ENCODE results near the gene DPF3.
A peak's percentile ranks its signal among the peaks of the same experiment; 100 is the strongest.

Gene DPF3

DNA sequence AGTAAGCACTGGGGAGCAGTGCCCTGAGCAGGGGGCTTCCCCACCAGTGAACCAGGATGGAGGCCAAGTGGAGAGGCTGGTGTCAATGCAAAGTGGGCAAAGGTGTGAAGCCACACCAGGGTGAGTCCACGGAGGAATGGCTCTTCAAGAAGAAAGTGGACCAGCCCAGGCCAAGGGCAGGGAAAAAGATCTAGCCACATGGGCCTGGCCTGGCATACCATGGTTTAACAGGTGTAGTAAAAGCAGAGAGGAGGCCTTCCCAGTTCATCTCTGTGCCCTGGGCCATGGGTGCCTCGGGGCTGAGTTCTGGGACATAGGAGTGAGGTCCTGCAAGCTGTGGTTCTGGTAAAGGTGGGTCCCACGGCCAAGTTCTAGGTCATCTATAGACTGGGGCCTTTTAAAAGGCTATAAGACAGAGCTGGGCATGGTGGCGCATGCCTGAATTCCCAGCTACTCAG lies 153.4 kb downstream of the DPF3 start:
- DNase-seq = no peak

DNA sequence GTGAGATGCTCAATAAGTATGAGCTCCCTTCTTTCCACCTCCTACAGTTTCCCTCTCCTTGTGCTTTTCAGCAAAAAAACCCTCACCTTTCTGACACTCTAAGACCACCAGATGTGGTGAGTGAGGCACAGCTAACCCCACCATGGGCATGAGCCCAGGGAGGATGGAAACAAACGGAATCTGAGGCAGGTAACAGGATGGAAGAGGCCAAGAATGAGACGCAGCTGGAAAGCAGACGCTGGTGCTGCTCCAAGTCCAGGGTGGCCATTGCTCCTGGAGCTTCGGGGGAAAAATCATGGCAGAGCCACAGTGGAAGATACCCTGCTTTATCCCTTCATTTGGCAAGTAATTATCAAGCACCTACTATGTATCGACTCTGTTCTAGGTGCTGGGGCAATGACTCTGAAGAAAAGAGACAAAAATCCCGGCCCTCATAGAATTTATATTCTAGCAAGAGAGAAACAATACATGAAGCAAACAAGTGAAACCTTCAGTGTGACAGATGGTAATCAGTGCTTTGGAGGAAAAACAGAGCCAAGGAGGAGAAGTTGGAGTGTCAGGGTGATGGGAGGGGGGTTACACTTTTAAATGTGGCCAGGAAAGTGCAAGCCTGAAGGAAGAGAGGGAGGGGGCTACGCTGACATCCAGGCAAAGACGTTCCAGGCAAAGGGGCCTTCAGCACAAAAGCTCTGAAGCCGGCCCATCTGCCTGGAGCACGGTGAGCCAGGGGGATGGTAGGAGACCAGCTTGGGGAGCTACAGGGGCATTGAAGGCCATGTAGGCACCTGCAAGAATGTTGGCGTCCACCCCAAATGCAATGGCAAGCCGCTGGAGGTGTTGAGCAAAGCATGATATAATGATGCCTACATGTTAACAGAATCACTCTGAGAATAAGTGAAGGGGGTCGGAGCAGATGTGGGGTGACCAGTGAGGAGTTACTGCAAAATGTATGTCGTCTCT lies 154.2 kb downstream of the DPF3 start:
- DNase-seq = peak in 1 of 14 donors; percentile 54

DNA sequence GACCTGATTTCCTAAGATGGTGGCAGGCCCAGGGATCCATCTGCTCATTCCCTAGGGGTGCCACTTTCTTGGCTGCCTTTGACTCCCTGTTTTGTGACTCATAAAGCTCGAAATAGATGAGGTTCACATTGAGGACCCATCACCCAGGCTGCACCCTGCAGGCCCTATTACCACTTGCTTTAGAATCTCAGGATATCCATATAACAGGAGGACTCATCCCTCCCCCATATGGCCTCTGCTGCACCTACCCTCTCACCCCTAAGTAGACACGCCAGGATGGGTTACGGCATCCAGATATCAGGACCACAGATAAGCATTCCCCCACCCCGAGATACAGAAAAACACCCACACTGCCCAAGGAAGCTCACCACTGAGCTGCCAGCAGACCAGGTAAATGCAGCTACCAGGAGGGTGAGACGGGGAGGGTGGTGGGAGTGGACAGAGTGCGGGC lies 155.7 kb downstream of the DPF3 start:
- peak in 1 of 14 donors; percentile 65 for DNase-seq

- peak in 1 of 14 donors; percentile 61 for DNase-seq
Measured at GRCh38 chr14:72737560-72737943, 156.3 kb downstream of the DPF3 start.

DNA sequence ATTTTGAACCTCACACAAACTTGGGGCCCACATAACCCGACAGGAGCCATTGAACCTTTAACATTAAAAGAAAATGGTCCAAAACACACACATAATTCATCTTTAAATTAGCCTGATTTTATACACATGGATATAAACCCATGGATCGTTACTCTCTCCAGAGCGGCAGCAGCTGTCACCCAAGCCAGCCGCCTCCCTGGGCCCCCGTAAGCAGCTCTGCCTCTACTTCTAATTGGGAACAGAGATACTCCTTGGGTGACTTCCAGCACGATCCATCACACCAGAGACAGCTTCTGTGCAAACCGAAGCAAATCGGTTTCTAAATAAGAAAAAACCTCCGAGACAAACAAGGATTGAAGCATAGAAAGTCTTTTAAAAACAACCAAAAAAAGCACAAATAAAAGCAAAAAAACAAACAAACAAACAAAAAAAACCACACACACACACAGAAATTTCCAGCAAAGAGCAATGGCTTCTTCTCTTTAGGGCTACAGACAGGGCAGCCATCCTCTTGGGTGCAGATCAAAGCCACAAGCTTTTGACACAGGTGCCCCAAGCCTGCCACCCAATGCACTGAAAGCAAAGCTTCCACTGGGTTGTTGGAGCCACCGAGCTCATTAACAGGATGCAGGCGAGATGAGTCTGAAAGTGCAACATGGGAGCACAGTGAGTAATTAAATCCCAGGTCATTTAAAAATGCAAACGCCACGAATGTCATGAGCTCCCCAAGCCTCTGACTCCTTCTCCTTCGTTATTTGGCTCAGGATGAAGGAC lies 156.9 kb downstream of the DPF3 start:
- DNase-seq = peak in 1 of 14 donors; percentile 61

DNA sequence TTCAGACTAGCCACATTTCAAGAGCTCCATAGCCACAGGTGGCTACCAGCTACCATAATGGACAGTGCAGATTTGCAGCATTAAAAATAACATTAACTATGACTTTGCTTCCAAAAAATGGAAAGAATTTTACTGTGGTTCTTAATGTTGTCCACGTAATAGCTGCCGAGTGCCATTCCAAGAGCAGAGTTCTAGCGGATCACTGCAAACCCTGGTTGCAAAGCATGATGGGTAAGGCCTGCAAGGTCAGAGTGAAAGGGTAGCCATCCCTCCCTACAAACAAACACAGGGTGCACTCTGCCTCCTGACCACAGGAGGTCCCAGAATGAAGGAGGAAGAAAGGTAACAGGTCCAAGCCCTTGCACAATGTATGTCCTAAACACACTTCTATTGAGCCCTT lies 157.6 kb downstream of the DPF3 start:
- no peak for DNase-seq

DNA sequence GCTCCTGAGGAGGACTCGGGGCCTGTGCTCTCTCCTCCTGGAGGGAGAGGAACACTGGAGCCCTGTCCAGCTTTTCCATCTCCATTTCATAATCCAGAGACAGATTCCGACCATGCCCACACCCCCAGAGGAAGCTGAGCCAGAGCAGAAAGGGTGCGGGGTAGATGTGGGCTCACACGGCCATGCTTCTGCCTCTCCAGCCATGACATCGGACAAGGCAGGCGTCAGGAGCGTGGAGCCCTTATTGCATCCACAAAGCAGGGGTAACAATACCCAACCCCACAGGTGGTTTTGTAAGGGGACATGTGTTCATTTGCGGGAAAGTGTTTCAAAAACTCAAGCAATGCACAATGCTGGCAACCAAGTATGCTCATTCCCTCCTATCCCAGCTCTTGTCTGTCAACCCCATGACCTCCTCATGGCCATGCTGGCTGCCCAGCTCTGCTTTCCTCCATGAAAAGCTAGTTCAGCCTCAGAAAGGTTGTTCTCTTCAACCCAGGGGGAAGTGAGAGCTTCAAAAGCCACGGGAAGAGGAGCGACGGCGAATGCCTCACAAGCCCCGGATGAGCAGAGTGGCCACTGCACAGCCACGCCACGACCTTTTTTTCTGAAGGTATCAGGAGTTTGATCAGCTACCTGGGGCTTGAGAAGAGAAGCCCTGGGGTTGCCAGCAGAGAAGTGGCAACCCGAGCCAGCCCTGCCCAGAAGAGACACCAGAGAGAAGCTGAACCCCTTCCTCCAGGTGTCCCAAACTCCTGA lies 161.7 kb downstream of the DPF3 start:
- DNase-seq = no peak

- DNase-seq = peak in 6 of 14 donors; percentile 18 to 49 (median 28)
Measured at GRCh38 chr14:72731252-72732020, 162.5 kb downstream of the DPF3 start.

DNA sequence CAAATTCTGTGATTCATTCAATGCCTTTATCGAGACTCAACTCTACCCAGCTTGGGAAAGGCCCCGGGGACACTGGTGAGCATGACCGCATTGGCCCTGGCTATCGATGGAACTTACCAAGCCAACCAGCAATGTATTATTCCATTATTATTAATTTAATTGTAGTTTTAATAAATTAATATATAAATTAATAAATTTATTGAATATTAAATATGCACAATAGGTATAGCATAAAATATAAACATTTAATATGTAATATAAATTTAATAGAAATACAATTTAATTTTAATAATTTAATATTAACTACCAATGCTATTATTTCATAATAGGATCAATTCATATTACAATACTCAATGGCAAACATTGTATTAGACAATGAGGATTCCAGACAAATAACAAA lies 163.4 kb downstream of the DPF3 start:
- no peak for DNase-seq

- peak in 3 of 14 donors; percentile 12 to 31 (median 15) for DNase-seq
Measured at GRCh38 chr14:72726444-72726843, 167.5 kb downstream of the DPF3 start.

DNA sequence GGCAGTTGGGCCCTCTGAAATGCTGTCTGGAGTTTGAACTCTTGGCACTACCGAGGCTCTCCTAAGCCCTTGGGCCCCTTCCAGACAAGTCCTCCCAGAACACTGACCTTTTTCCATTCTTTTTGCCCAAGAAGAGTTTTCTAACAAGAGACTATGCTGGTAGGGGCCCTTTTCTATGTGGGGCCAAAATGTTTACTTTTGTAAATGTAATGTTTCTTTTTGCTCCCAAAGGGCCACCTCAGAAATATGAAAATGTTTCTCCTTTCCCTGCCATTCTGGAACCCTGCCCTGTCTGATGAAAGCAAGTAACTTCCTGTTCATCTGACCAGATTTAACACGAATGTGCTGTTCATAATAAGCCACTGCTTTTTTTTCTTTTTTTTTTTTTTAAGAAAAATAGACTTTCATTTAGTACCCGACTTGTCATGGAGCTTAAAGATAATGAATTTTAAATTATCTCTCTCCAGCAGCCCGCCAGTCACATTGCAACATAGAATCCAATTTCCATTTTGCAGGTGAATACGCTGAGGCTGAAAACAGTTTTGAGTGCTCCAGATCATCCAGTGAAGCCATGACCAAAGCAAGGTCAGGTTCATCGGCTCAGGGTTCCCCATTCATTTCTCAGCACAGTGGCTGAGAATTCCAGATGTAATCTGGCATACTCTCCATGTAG lies 169.9 kb downstream of the DPF3 start:
- DNase-seq = peak in 2 of 14 donors; percentile 11 to 19

DNA sequence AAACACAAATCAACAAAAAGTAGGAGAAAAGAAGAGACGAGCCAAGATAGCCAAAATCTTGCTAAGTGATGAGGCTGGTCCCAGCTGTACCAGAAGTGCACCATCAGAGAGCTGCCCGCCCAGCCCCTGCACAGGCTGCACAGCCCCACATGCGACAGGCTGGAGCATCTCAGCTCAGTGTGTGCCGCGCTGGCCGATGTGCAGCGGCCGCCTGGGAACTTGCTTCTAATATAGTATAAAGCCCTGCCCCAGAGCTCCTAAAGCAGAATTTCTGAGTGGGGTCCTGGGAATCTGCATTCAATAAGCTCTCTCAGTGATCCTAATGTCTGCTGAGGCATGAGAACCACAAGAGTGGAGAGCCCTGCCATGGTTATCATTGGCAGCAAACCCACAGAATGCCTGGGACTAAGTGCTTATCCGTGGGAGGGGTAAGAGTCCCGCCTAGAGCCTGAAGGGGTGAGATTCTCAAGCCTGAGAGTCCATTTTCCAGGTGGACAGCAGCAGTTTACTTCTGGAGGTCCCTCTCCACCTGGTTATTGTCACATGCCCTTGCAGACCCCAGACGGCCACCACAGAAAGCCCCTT lies 171.6 kb downstream of the DPF3 start:
- peak in 1 of 14 donors; percentile 48 for DNase-seq

- no peak for DNase-seq
Measured at GRCh38 chr14:72721083-72721482, 172.8 kb downstream of the DPF3 start.

GRCh38 chr14:72717220-72717619 lies 176.7 kb downstream of the DPF3 start:
- no peak for DNase-seq

- DNase-seq = no peak
Measured at GRCh38 chr14:72716476-72716875, 177.4 kb downstream of the DPF3 start.

DNA sequence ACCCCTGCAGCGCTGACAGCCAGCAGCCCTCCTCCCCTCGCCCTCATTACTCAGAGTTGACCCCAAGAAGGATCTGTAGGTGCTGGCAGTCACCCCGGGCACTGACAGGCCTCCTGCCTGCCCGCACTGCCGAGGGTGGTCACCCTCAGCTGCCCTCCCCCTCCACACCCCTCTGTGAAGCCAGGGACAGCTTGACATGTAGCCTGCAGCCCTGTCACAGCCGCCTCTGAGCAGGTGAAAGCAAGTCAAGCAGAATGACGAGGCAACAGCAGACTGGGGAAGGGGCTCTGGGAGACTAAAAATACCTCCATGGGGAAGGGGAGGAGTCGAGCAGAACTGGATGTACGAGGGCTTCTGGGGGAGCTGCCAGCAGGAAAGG lies 178.1 kb downstream of the DPF3 start:
- peak in 5 of 14 donors; percentile 12 to 51 (median 29) for DNase-seq

DNA sequence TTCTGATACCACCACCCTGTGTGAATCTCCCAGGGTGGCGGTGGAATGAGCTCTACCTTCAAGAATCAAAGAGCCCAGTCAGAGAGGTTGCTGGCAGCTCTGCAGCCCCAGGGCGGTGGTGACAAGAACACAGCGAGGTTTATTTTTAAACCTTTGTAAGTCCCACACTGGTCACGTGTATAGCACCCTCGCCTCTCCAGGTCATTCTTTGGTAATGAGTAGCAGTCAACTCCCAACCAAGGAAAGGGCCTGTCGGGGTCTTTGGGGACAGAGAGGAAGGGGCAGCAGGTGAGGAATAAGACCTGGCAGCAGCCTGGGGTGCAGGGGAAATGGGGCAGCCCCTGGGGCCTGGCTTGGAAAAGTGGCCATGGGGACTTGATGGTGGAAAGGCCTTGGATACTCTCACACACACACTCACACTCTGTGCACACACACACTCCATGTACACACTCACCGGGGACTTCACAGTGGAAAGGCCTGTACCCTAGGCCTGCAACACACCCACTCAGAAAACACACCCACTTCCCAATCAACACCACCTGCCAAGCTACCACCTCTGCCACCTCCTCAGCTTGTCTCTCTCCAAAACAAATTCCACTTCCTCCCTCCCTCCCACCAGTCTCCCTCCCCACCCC lies 178.6 kb downstream of the DPF3 start:
- peak in 3 of 14 donors; percentile 19 to 57 (median 39) for DNase-seq

GRCh38 chr14:72714871-72715214 lies 179.1 kb downstream of the DPF3 start:
- DNase-seq = no peak

GRCh38 chr14:72714094-72714493 lies 179.8 kb downstream of the DPF3 start:
- no peak for DNase-seq

DNA sequence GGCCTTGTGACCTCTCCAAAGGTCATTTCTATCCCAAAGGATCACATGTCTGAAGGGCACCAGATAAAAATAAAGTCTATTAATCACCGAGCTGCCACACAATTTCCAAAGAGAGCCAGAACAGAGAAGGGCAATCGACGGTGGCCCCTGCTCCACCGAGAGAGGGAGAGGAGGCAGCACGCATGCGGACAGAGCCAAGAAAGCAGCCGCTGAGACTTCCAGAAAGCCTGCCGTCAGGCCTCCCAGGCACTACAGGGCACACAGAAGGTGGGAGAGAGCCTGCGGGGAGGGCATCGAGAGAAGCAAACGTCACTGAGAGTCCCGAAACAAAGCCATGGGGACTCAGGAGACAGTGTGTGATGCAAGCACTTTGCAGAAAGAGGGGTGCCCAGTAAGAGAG lies 182.0 kb downstream of the DPF3 start:
- peak in 1 of 14 donors; percentile 15 for DNase-seq

Data from C1 segment of cervical spinal cord (tissue), 14 donors.